GM12873 (cell line): ENCODE data around the gene NOG.

ENCODE experiments used
- CTCF ChIP-seq: IDR thresholded peaks from 2 replicates; pipeline ENCODE4 v1.5.1; 2012; ENCODE audit warnings: low read depth, mild to moderate bottlenecking, moderate library complexity, low read length, control low read depth; ENCODE audit not compliant: insufficient read depth; ENCODE audit errors: missing control alignments

NOG gene

GRCh38 chr17:56597495-56597990, 4.0 kb downstream of the NOG start:
- TF ChIP-seq CTCF: no peak

- no peak for TF ChIP-seq CTCF
These were observed 5.0 kb downstream of the NOG start for GRCh38 chr17:56598466-56598865.

- TF ChIP-seq CTCF: no peak
These were observed 5.6 kb downstream of the NOG start for GRCh38 chr17:56599088-56599487.

GRCh38 chr17:56599566-56599965, 6.1 kb downstream of the NOG start:
- no peak for TF ChIP-seq CTCF

- TF ChIP-seq CTCF: no peak
These were observed 6.8 kb downstream of the NOG start for GRCh38 chr17:56600256-56600655.

GRCh38 chr17:56601591-56601990, 8.1 kb downstream of the NOG start:
- TF ChIP-seq CTCF: no peak

GRCh38 chr17:56602292-56603130, 9.0 kb downstream of the NOG start:
- TF ChIP-seq CTCF: no peak
